NCI-H82 treated with DMSO at 0.1 percent for 48 hours (cell line): ENCODE data around the gene CST9.

Experiments
- DNase-seq: peaks from one replicate; lab custom pipeline; 2025; ENCODE audit not compliant: unreplicated experiment; lab: John Stamatoyannopoulos, UW

The CST9 gene, protein sequence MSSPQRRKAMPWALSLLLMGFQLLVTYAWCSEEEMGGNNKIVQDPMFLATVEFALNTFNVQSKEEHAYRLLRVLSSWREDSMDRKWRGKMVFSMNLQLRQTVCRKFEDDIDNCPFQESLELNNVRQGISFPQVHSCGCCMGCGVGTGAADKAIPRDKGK

DNA sequence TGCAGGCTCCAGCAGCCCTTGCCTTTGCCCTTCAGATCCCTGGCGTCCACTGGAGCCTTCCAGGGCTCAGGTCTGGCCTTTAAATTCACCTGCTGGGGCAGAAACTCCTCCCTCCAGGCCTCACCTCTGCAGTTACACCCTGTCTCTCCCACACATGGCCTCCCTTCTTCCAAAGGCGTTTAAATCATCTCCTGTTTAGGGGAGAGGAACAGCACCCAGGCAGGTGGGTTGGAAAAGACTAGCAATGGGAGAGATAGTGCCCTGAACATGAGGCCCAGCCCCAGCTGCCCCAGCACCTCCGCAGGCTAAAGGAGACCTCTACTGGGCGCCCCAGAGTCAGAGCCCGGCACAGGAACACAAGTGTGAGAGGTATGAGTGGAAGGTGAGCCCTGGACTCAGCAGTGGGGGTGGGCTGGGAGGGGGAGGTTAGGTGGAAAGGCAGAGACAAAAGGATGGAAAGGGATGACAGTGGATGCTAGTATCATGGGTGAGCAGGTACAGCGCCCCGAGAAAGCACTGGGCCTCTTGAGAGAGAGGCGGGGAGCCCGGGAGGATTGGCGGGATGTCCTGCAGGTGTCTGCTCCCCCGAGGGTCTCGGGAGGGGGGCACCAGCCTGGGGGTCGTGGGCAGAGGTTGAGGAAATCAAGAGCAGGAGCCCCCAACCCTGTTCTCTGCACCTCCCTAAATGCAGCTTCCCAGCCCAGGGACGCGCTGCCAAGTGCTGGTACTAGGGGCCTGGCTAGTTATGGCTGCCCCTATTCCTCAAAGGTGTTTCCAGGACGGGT is at the start of gene CST9:
TSS of gene CST9 (minus strand) at position 51 of the 785 bp plus-strand sequence. CDS start 53 bp downstream, outside the sequence.
- DNase-seq, result no peak

- no peak for DNase-seq
Measured at GRCh38 chr20:23654717-23655116, 49.0 kb upstream of the CST9 start.

DNA sequence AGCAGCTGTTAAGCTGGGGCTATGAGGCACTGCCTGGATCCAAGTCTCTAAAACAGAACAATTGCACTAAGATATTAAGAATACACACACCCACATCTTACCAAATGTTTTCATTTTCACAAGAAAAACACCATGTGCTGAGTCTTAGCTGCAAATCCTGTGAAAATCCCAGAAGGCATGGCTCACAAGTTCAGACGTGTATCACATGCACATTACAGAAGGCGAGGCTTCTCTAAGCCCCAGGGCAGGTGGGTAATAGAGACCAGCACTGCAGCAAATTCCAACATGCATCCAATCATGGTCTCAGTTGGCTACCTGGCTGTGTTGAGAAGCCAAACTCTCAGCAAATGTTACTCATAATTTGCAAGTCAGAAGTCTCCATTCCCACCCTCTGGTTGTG is 48.3 kb upstream of the CST9 start:
- DNase-seq, result no peak

- no peak for DNase-seq
Measured at GRCh38 chr20:23653400-23653938, 47.8 kb upstream of the CST9 start.

GRCh38 chr20:23652926-23653325 is 47.2 kb upstream of the CST9 start:
- DNase-seq, result no peak

DNA sequence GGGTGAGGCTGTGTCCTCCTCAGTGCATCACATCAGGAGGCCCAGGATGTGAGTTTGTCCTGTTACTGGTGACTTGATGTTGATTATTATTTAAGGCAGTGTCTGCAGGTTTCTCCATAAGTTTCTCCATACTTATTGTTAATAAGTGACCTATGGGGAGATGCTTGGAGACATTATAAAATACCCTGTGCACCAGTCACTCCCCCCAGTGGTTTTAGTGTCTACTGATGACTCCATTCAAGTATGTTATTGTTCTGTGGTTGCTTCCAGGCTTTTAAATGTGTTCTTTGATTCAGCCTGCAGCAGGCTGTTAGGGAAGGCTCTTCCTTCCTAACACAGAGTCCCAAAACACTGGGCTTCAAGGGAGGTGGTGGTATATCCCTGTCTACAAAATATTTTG is 46.7 kb upstream of the CST9 start:
- DNase-seq, result no peak

GRCh38 chr20:23651117-23651516 is 45.4 kb upstream of the CST9 start:
- no peak for DNase-seq

- no peak for DNase-seq
Measured at GRCh38 chr20:23649830-23650417, 44.2 kb upstream of the CST9 start.

- DNase-seq, result no peak
Measured at GRCh38 chr20:23649242-23649641, 43.5 kb upstream of the CST9 start.

- DNase-seq, result no peak
Measured at GRCh38 chr20:23647346-23647745, 41.6 kb upstream of the CST9 start.

GRCh38 chr20:23646106-23646873 is 40.6 kb upstream of the CST9 start:
- no peak for DNase-seq

GRCh38 chr20:23645575-23645974 is 39.9 kb upstream of the CST9 start:
- no peak for DNase-seq

- no peak for DNase-seq
Measured at GRCh38 chr20:23644164-23644563, 38.4 kb upstream of the CST9 start.

DNA sequence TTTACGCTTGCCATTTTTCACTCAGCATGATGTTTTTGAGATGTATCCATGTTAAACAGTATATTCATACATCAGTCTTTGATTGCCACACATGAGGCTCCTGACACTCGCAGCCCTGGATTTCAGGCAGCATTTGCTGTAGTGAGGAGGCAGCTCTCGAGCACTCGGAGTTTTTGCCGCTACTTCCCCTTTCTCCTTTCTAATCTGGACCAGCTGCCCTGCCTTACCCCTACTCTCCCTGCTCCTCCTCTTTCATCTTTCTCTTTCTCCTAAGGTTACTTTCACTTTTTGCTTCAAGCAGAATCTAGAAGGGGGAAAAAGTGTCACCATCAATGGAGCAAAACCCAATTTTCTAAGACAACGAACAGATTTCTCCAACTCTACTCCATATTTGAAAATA is 37.9 kb upstream of the CST9 start:
- no peak for DNase-seq

DNA sequence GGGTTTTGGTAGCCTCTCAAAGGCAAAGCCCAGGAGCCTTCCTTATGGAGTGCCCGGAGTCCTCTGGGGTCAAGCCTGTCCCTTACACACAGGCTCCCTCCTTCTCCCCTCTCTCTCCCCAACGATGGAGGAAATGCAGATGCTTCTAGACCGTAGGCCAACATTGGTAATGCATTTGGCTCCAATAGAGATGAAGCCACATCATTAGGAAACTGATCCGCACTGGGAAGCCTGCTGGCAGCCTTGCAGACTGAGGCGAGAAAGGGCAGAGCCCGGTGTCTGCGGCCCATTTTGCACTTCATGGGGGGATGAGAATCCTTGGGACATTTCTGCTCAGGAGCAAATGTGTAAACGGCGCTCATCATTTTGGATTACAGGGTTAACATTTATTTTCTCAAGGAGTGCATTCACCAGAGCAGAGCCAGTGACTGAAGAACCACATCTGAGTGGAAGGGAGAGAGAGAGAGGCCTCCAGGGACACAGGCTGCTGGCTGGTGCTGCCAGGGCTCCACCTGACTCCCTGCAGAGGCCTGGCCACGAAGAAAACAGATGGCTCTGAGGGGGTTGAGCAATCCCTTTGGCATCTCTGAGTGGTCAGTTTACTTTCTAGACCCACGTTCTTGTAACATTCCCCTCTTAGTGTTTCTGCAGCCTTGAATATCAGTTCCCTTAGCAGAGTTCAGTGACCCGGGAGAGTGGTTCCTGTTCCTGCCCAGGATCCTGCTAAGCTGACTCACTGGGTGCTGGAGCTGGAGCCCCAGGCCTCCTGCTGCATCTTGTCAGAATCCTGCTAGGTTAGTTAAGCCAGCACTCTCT is 36.4 kb upstream of the CST9 start:
- DNase-seq, result no peak

GRCh38 chr20:23640671-23641667 is 35.3 kb upstream of the CST9 start:
- DNase-seq, result no peak

GRCh38 chr20:23640018-23640601 is 34.4 kb upstream of the CST9 start:
- no peak for DNase-seq

GRCh38 chr20:23639490-23639958 is 33.8 kb upstream of the CST9 start:
- DNase-seq, result no peak

GRCh38 chr20:23638309-23638708 is 32.6 kb upstream of the CST9 start:
- DNase-seq, result no peak
